ENCODE data around the gene HMGCL.

Gene HMGCL

GRCh38 chr1:23772854-23773242 lies 52.4 kb downstream of the HMGCL start:
- DNase-seq = no peak

- DNase-seq = peak; percentile 90 to 92
Observed at GRCh38 chr1:23772049-23772853, 53.0 kb downstream of the HMGCL start.

GRCh38 chr1:23768733-23769132 lies 56.5 kb downstream of the HMGCL start:
- DNase-seq = no peak

GRCh38 chr1:23763041-23763577 lies 62.1 kb downstream of the HMGCL start:
- DNase-seq = no peak

- DNase-seq = no peak
Observed at GRCh38 chr1:23759277-23759676, 66.0 kb downstream of the HMGCL start.

- no peak for DNase-seq
Observed at GRCh38 chr1:23757812-23758211, 67.4 kb downstream of the HMGCL start.

- no peak for DNase-seq
Observed at GRCh38 chr1:23756676-23757075, 68.6 kb downstream of the HMGCL start.

- DNase-seq = no peak
Observed at GRCh38 chr1:23752909-23753308, 72.3 kb downstream of the HMGCL start.

Measured in stimulated activated CD4-positive, alpha-beta T cell treated with anti-CD3 and anti-CD28 coated beads, Interleukin-2, amount 100 ng/mL, for 24 hours (primary cell).